ENCODE data around the gene ZG16. TPM values are rescaled to one million over a fixed set of nuclear protein-coding genes. Genes with fewer than 3 reads are reported as not detected.

Gene ZG16
- total RNA-seq, 1 experiment from 2014 or later = not detected

DNA sequence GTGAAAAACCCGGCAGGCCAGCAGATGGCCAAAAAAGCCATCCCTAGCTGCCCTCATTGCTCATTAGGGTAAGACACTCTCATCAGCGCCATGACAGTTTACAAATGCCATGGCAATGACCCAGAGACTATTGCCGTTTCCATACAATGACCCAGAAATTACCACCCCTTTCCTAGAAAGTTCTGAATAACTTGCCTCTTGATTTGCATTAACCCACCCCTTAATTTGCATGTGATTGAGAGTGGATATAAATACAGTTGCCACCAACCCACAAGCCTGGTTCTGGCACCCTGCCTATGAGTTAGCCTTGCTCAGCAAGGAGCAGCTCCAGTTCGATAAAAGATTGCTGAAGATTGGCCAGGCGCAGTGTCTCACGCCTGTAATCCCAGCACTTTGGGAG, 16.2 kb upstream of the ZG16 start:
- DNase-seq (ENCODE audit: low spot score) = no peak
- POLR2A ChIA-PET = no interaction called here
- ATAC-seq = no peak
- no peak overlapping the region for H3K27ac Mint-ChIP-seq
- peaks cover 3% of the 10 kb centered on the region; the same call in 1 of the 2 replicates for H3K27me3 Mint-ChIP-seq (ENCODE audit: low read depth)
- peaks cover 7% of the 10 kb centered on the region; the same call in 1 of the 2 replicates for H3K4me1 Mint-ChIP-seq
- no peaks in the 10 kb centered on the region for H3K9me3 Mint-ChIP-seq
- TF ChIP-seq CDX4 (CRISPR knock-in tag; IDR thresholded peaks at IDR 0.05; ENCODE audit: borderline replicate concordance) = no peak
- no peak for TF ChIP-seq MYBL2 (CRISPR knock-in tag; IDR thresholded peaks at IDR 0.05)
- TF ChIP-seq RORB (CRISPR knock-in tag; IDR thresholded peaks at IDR 0.05) = no peak
- no peak for TF ChIP-seq TEAD1 (CRISPR knock-in tag; IDR thresholded peaks at IDR 0.05)
- no peak for TF ChIP-seq FOXP4 (CRISPR knock-in tag; IDR thresholded peaks at IDR 0.05)
- TF ChIP-seq CREM (CRISPR knock-in tag; IDR thresholded peaks at IDR 0.05) = no peak
- TF ChIP-seq, protein P1, sequence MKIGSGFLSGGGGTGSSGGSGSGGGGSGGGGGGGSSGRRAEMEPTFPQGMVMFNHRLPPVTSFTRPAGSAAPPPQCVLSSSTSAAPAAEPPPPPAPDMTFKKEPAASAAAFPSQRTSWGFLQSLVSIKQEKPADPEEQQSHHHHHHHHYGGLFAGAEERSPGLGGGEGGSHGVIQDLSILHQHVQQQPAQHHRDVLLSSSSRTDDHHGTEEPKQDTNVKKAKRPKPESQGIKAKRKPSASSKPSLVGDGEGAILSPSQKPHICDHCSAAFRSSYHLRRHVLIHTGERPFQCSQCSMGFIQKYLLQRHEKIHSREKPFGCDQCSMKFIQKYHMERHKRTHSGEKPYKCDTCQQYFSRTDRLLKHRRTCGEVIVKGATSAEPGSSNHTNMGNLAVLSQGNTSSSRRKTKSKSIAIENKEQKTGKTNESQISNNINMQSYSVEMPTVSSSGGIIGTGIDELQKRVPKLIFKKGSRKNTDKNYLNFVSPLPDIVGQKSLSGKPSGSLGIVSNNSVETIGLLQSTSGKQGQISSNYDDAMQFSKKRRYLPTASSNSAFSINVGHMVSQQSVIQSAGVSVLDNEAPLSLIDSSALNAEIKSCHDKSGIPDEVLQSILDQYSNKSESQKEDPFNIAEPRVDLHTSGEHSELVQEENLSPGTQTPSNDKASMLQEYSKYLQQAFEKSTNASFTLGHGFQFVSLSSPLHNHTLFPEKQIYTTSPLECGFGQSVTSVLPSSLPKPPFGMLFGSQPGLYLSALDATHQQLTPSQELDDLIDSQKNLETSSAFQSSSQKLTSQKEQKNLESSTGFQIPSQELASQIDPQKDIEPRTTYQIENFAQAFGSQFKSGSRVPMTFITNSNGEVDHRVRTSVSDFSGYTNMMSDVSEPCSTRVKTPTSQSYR (CRISPR knock-in tag; IDR thresholded peaks at IDR 0.05) = no peak
- no peak for TF ChIP-seq SP1 (CRISPR knock-in tag; conservative IDR thresholded peaks at IDR 0.05)
- TF ChIP-seq, protein P2, sequence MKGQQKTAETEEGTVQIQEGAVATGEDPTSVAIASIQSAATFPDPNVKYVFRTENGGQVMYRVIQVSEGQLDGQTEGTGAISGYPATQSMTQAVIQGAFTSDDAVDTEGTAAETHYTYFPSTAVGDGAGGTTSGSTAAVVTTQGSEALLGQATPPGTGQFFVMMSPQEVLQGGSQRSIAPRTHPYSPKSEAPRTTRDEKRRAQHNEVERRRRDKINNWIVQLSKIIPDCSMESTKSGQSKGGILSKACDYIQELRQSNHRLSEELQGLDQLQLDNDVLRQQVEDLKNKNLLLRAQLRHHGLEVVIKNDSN (CRISPR knock-in tag; IDR thresholded peaks at IDR 0.05) = no peak
- TF ChIP-seq GRHL2 (CRISPR knock-in tag; IDR thresholded peaks at IDR 0.05; ENCODE audit: insufficient replicate concordance, severe bottlenecking) = no peak
- TF ChIP-seq, protein P3, sequence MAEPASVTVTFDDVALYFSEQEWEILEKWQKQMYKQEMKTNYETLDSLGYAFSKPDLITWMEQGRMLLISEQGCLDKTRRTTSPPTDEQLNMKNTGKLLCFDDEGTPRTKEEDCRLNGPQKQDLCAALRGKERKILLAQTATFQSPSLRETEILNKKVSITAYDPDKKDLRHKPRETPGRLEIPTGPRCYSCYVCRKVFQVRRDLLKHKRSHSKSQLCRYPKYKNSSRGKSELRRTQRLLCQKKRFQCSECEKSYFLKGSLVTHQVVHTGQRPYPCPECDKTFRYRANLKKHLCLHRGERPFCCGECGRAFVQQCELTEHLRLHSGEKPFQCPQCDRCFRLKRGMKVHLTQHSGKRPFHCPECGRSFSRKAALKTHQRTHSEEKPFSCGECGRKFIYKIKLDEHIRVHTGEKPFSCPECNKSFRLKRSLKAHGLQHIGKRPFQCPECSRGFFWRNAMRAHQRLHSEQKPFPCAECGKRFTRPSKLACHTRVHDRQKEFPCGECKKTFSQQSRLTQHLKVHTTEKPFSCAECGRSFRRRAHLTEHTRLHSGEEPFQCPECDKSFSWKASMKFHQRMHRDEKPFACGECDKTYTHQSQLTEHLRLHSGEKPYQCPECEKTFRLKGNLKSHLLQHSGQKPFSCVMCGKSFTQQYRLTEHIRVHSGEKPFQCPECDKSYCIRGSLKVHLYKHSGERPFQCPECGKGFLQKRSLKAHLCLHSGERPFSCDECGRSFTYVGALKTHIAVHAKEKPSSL (CRISPR knock-in tag; conservative IDR thresholded peaks at IDR 0.05) = no peak
- TF ChIP-seq JAZF1 (CRISPR knock-in tag; IDR thresholded peaks at IDR 0.05) = no peak
- TF ChIP-seq STAT6 (CRISPR knock-in tag; conservative IDR thresholded peaks at IDR 0.05; ENCODE audit: low read depth) = no peak
- TF ChIP-seq, protein P4, sequence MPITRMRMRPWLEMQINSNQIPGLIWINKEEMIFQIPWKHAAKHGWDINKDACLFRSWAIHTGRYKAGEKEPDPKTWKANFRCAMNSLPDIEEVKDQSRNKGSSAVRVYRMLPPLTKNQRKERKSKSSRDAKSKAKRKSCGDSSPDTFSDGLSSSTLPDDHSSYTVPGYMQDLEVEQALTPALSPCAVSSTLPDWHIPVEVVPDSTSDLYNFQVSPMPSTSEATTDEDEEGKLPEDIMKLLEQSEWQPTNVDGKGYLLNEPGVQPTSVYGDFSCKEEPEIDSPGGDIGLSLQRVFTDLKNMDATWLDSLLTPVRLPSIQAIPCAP (CRISPR knock-in tag; IDR thresholded peaks at IDR 0.05) = no peak
- TF ChIP-seq KAT7 (CRISPR knock-in tag; IDR thresholded peaks at IDR 0.05; ENCODE audit: borderline replicate concordance) = no peak
- H3K4me3 Mint-ChIP-seq = no peak overlapping the region
- CTCF ChIA-PET = interaction anchor here (0.6 to 1.0 kb wide), 4 partner anchors 23 to 87 kb away, joined by 3 to 11 read pairs (median 3); partner anchors contain the start of gene KIF22
- no peaks in the 10 kb centered on the region for H3K36me3 Mint-ChIP-seq

Data from WTC11 (cell line).